PFSK-1 (cell line): ENCODE results near the gene WDR90.

Experiments
- FOXP2 ChIP-seq: optimal IDR thresholded peaks from 2 replicates; pipeline ENCODE3; 2011; ENCODE audit warnings: borderline replicate concordance, control low read depth, inconsistent platforms; ENCODE audit not compliant: insufficient read depth; ENCODE audit errors: extremely low read length, extremely low read depth
- POLR2AphosphoS5 ChIP-seq: IDR thresholded peaks from 2 replicates; pipeline ENCODE4 v1.6.1; 2012; ENCODE audit warnings: low read depth, mild to moderate bottlenecking, control low read depth, low read length, moderate library complexity
- REST ChIP-seq, 2 experiments: IDR thresholded peaks; 2 replicates each; pipeline versions ENCODE4 v1.6.1 to v1.8.0; 2011 to 2012; ENCODE audit warnings: low read depth in 2 of 2, low read length in 2 of 2, control low read depth in 1 of 2, inconsistent platforms in 1 of 2, mild to moderate bottlenecking in 1 of 2, moderate library complexity in 1 of 2; ENCODE audit not compliant: insufficient read depth in 1 of 2
- SIN3A ChIP-seq: IDR thresholded peaks from 2 replicates; pipeline ENCODE4 v1.6.1; 2012; ENCODE audit warnings: mild to moderate bottlenecking, low read length, moderate library complexity, borderline replicate concordance; ENCODE audit not compliant: insufficient read depth
- TAF1 ChIP-seq: IDR thresholded peaks from 2 replicates; pipeline ENCODE4 v1.6.1; 2012; ENCODE audit warnings: low read length, control low read depth, borderline replicate concordance; ENCODE audit not compliant: insufficient read depth

The WDR90 gene

DNA sequence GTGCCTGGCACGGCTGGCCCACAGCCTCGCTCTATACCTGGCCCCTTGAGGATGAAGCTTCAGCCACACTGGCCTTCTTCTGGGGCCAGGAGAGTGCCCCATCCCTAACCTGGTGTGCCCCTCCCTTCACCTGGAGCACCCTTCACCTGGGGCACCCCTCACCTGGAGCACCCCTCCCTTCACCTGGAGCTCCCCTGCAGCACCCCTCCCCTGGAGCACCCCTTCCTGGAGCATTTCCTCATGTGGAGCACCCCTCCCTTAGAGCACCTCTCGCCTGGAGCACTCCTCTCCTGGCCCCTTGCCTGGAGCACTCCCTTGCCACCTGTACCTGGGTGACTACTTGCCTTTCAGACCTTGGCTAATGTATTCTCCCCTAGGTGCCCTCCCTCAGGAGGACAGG lies 58.9 kb downstream of the WDR90 start:
- TF ChIP-seq POLR2AphosphoS5, result no peak
- TF ChIP-seq FOXP2, result no peak
- no peak for TF ChIP-seq REST (IDR thresholded peaks at IDR 0.05; ENCODE audit: insufficient read depth in 1 of 2, low read depth in 2 of 2, low read length in 2 of 2)
- TF ChIP-seq TAF1, result no peak
- TF ChIP-seq SIN3A, result no peak

- TF ChIP-seq REST (IDR thresholded peaks at IDR 0.05; ENCODE audit: insufficient read depth in 1 of 2, low read depth in 2 of 2, low read length in 2 of 2) (no peak), SIN3A (no peak), TAF1 (no peak), POLR2AphosphoS5 (no peak), FOXP2 (no peak)
These were observed 59.8 kb downstream of the WDR90 start for GRCh38 chr16:708959-709358.

GRCh38 chr16:709566-710499 lies 60.7 kb downstream of the WDR90 start:
- no peak for TF ChIP-seq FOXP2
- no peak for TF ChIP-seq REST (IDR thresholded peaks at IDR 0.05; ENCODE audit: insufficient read depth in 1 of 2, low read depth in 2 of 2, low read length in 2 of 2)
- TF ChIP-seq POLR2AphosphoS5, result no peak
- TF ChIP-seq TAF1, result no peak
- no peak for TF ChIP-seq SIN3A

DNA sequence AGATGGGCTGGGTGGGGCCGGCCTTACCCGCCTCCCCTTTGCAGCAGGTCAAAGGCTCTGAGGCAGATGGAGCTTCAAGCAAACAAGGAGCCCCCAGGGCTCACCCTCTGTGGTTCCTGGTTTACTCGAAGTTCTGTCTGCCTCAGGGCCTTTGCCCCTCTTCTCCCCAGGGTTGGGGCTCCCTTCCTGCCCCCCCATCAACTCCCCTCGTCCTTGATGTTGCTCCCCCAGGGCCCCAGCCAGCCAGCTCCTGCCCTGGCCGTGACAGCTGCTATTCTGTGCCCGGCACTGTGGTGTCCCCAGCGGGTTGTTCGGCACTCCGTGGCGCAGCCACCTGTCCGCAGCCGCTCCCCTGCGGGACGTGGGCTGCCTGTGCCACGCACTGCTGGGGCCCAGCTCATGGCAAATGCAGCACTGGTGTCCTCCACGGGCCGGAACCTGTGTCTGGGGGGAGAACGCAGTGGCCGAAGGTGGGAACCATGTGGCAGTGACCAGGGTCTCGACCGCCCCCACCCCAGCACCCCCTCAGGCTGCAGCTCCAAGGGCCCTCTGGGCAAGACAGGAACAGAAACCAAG lies 61.4 kb downstream of the WDR90 start:
- TF ChIP-seq POLR2AphosphoS5 (no peak), FOXP2 (no peak), SIN3A (no peak), REST (IDR thresholded peaks at IDR 0.05; ENCODE audit: insufficient read depth in 1 of 2, low read depth in 2 of 2, low read length in 2 of 2) (no peak), TAF1 (no peak)
